ENCODE results near the gene BCAS1.

DNA sequence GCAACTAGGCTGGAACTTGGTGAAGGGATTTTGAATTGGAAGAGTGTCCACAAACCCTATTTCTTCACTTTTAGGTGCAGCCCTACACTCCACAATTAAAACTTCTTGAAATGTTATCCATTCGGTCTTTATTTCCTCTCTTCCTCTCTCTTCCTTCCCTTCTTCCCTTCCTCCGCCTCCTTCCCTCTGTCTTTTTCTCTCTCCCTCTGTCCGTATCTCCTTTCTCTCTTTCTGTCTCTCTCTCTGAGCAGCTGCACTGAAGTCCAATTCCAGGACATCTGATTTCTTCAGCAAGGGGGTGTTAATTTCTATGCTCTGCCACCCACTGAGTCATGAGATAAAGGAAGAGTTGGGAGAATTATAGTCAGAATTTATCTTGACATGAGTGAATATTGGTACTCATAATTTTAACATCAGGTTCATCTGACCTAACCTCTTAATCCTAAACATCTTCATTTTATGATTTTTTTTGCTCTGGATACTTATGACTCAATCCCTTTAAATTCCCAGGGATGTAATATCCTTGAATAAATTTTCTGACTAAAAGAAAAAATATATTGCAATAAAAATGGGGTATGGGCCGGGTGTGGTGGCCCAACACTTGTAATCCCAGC lies 84.2 kb downstream of the BCAS1 start:
- TF ChIP-seq, protein P1, sequence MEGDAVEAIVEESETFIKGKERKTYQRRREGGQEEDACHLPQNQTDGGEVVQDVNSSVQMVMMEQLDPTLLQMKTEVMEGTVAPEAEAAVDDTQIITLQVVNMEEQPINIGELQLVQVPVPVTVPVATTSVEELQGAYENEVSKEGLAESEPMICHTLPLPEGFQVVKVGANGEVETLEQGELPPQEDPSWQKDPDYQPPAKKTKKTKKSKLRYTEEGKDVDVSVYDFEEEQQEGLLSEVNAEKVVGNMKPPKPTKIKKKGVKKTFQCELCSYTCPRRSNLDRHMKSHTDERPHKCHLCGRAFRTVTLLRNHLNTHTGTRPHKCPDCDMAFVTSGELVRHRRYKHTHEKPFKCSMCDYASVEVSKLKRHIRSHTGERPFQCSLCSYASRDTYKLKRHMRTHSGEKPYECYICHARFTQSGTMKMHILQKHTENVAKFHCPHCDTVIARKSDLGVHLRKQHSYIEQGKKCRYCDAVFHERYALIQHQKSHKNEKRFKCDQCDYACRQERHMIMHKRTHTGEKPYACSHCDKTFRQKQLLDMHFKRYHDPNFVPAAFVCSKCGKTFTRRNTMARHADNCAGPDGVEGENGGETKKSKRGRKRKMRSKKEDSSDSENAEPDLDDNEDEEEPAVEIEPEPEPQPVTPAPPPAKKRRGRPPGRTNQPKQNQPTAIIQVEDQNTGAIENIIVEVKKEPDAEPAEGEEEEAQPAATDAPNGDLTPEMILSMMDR (IDR thresholded peaks at IDR 0.05; ENCODE audit: low read depth, low read length): no peak
- TF ChIP-seq POLR2A (IDR thresholded peaks at IDR 0.05; ENCODE audit: extremely low read depth, insufficient read length): no peak
- TF ChIP-seq, protein P2, sequence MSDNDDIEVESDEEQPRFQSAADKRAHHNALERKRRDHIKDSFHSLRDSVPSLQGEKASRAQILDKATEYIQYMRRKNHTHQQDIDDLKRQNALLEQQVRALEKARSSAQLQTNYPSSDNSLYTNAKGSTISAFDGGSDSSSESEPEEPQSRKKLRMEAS (IDR thresholded peaks at IDR 0.05; ENCODE audit: low read depth, low read length): no peak
- no peak for TF ChIP-seq MYC (IDR thresholded peaks at IDR 0.05; ENCODE audit: low read depth, low read length)

Measured in NB4 (cell line).